ENCODE measurements around the gene TMPRSS3.

The TMPRSS3 gene

DNA sequence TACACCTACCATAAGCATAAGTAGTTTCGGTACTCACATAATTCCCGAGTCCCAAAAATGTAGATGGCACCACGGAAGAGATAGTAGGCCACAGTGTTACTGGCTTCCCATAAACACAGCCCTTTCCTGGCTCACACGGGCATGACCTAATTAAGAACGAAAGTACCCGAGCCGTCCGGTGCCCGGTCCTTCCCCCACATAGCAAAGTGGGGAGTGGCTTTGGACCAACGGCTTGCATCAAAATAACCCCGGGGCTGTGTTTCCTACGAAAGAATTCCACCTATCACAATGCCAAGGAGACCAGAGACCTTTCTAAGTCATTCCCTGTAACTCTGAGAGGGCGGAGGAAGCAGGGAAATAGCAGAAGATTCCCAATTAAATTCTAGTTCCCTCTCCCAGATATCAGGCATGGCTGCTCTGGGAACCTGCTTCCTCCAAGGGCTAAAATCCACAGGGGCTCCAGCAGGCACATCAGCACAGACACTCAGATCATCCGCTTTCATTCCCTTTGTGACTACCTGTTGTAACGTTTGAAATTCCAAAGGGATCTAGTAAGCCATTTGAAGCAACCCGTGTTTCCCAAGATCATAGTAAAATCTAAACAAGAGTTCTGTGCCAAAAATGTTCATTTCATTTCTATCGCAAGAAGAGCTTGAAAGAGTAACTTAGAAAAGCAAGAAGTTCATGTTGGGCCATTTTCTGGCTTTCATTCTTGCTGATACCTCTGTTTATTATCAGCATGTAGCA is at the start of gene TMPRSS3:
Gene TMPRSS3 (minus strand): TSS at position 148 of the 747 bp plus-strand sequence. CDS start 635 bp downstream, outside the sequence.
- no peak for DNase-seq (ENCODE audit: low read depth, low spot score)

DNA sequence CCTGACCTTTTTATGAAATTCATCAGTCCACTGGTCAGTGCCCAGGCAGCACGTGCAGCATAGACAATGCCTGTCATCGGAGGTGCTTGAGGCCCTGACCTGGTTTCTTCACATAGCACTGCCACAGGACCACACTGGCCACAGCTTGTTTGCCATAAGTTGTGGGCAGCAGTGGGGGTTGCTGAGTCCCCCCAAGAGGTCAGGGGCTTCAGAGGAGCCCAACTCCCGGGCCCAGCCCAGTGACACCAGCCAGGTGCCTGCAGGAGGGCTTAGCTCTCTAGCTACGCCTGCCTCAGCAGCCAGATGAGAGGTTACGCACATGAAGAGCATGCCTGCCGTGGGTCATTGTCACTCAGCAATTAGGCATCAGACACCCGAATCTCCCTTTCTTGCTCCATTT is 49.5 kb upstream of the TMPRSS3 start:
- DNase-seq (ENCODE audit: low read depth, low spot score): no peak

DNA sequence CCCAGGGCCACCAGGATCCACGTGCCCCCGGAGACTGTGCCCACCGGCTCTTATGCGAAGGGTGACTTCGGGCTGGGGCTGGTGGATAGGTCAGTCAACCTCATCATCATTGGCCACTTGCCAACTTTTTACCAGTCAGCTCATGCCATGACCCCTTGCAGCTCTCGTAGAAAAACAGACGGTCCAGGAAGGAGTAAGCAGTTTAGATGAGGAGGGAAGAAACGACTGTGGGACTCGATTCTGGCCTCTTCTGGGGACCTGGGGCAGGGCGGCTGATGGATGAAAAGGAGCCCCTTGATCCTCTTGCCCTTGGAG is 48.9 kb upstream of the TMPRSS3 start:
- no peak for DNase-seq (ENCODE audit: low read depth, low spot score)

DNA sequence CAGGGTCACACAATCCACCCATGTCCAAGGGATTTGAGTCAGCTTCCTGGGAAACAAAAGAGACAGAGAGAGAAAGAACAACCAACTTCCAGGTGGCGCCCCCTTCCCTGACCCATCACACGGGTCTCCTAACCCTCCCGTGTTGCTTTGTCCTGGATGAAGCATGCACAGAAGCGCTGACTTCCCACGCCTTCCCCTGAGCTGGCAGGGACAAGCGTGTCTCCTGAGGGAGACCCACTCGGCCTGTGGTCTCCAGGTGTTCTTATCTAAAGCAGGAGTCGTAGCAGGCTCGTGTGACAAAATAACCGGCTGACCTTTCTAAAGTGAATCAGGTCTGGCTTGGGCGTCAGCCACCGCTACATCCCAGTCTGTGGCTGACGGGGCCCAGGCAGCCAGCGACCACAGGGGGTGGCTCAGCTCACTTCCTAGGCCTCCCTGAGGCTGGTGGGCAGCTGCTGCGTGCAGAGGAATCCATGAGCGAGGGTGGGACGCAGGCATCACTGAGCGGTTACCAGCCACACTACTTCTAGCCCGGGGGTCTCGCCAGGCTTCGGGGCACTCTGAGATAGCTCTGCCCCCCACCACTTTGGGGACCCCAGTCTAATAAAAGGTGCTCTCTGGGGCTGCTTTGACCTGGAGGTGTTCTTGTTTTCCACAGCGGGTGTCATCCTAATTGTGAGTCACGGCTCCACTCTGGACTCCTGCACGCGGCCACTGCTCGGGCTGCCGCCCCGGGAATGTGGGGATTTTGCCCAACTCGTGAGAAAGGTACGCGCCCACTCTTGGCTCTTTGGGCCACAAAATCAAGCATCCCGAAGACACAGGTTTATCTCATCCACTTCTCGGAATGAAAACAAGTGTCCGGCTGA is 48.3 kb upstream of the TMPRSS3 start:
- DNase-seq (ENCODE audit: low read depth, low spot score): no peak

DNA sequence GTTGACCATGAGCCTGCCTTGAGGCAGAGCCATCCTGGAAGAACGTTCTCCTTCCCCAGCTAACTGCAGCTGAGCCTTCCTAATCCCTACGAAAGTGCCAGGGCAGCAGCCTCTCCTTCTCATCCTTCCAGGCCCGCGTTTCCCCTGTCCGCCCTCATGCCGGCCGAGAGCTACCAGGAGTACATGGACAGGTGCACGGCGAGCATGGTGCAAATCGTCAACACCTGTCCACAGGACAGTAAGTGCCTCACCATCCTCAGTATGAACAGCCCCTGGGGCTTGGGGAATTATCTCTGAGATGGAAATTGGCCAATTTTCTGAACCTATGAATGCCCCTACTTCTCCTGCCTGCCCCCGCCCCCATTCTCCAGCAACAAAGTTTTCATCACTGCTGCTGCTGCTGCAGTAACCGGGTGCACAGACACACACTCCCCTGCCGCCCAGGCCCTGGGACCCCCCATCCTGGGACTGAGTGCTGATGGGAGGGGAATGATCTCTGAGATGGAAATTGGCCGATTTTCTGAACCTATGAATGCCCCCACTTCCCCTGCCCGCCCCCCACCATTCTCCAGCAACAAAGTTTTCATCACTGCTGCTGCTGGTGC is 47.4 kb upstream of the TMPRSS3 start:
- DNase-seq (ENCODE audit: low read depth, low spot score): no peak

DNA sequence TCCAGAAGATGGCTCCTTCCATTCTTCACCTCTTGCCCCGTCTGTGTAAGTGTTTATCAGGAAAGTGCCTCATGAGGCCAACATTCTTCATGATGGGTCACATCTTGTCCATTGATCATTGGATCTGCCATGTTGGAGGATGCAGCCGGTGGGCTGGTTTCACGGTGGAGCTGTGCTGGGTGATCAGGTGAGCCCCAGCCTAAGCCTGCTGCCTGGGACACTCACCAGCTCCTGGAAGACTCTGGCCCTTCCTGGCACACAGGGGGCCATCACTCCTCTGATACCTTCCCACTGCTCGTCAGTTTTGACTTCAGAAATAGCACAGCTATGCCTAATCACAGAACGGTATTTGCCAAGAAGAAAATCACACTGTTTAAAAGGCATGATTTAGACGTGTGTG is 46.1 kb upstream of the TMPRSS3 start:
- DNase-seq (ENCODE audit: low read depth, low spot score): no peak

DNA sequence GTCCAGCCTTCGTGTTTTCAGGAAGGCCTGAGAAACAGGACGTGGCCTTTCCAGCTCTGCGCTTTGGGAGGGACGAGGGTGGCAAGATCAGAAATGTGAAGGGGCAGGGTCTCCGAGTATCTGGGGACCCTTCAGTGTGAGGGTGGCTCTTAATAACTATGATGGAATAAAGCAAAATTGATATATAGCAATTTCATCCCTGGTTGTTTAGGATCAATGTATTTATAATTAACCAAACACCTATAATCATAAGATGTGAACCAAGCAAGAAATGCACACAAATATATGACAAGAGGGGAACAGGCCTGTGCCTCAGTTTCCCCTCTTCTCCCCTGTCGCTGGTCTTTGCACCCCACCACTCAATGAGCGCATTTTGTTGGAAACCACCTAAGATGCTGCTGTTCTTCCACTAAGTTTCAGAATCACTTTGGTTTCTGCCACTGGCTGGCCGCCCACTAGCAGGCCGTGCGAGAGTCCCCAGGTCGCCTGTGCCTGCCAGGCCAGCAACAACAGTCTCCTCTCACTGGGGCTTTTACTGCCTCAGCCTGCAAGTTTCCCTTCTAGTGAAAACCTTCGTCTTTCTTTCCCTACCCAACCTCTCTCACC is 44.4 kb upstream of the TMPRSS3 start:
- no peak for DNase-seq (ENCODE audit: low read depth, low spot score)

DNA sequence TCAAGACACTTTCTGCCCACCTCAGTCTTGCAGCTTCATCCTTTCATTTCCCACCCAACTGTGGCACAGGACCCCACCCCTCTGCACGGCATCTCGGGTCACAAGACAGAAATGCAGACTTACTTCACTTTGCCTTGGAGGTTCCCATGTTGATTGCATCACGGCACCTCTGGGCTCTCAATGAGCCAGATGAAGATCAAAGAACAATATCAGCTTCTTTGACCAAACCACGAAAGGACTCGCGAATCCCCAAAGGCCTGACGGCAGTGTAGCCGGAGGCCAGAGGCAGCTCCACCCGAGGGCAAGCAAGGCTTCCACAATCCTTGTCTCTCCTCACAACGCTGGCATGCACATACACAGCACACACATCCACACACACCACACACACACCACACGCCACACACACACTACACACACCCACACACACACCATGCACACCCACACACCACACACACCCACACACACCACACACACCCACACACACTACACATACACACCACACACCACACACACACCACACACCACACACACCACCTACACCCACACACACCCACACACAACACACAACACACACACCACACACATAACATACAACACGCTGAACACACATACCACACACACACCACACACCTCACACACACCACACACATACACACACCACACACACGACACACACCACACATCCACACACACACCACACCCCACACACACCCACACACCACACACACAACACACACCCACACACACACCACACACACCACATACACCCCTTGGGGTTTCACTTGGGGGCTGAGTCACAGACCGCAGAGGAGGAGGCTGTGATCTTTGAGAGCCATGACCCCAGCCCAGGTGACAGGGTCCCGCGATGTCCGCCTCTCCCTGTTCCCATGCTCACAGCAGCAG is 43.7 kb upstream of the TMPRSS3 start:
- DNase-seq (ENCODE audit: low read depth, low spot score): no peak

DNA sequence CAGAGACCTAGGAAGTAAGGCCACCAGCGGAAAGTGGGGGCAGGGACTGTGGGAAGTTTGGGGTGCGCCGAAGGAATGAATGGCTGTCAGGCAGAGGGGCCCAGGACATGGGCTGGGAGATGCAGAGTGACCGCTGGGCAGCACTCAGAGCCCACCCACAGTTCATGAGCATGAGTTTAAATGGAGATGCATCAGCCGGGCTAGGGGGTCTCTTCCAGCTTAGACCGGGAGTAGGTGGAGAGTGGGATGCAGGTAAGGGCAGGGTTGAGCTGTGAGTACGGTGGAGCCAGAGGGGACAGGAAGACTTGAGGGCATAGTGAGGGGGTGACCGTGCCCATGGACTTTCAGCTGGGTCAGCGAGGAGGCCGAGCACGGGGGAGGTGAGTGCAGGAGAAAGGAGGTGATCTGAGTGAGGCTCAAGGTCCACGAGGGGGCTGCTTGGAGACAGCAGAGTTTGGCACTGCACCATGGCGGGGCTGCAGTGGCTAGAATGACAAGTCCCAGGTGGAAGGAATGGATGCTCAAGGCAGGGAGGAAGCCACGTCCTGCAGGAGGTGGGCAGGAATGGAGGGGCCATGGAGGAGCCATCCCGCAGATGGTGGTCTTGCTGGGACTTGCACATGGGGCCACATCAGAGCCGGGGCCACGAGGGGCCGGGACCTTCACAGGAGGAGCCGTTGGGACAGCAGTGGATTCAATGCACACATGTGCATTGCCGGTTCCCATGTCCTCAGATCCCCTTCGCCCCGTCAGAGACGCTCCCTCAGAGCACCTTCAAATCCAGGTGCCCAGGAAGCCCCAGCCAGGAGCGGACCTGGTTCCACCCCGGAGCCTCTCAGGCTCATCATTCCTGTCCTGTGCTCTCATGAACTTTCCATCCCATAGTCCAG is 42.7 kb upstream of the TMPRSS3 start:
- DNase-seq (ENCODE audit: low read depth, low spot score): no peak

DNA sequence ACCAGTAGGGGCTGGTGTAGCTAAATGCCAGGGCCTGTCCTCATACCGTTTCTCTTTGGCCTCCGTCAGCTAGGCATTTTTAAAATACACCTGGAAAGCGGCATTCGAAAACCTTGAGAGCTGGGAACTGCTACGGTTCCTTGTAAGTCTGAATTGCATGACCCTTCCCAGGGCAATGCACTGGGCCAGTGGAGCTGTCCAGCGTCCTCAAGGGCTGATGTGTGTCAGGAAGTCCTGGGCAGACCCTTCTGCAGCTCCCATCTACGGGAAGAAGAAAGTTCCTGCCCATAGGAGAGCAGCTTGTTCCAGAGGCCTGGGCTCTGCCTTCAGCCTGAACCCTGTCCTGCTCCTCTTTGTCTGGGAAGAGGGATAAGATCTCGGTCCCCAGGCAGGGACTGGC is 41.9 kb upstream of the TMPRSS3 start:
- DNase-seq (ENCODE audit: low read depth, low spot score): no peak

DNA sequence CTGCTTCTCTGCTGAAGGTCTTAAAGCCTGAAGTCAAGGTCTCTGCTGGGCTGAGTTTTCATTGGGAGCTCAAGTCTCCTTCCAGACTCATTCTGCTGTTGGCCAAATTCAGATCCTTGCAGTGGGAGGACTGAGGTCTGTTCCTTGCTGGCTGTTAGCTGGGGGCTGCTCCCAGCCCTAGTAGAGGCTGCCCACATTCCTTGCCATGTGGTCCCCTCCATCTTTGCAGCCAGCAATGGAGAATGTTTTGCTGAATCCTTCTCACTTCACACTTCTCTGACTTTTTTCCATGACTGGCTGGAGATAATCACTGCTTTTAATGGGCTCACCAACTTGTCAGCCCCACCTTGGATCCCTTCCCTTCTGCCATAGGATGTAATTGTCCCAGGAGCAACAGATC is 41.1 kb upstream of the TMPRSS3 start:
- DNase-seq (ENCODE audit: low read depth, low spot score): no peak

DNA sequence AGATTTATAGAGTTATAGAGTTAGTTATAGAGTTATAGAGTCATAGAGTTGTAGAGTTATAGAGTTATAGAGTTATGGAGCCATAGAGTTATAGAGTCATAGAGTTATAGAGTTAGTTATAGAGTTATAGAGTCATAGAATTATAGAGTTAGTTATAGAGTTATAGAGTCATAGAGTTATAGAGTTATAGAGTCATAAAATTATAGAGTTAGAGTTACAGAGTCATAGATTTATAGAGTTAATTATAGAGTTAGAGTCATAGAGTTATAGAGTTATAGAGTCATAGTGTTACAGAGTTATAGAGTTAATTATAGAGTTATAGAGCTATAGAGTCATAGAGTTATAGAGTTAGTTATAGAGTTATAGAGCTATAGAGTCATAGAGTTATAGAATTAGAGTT is 40.0 kb upstream of the TMPRSS3 start:
- DNase-seq (ENCODE audit: low read depth, low spot score): no peak

DNA sequence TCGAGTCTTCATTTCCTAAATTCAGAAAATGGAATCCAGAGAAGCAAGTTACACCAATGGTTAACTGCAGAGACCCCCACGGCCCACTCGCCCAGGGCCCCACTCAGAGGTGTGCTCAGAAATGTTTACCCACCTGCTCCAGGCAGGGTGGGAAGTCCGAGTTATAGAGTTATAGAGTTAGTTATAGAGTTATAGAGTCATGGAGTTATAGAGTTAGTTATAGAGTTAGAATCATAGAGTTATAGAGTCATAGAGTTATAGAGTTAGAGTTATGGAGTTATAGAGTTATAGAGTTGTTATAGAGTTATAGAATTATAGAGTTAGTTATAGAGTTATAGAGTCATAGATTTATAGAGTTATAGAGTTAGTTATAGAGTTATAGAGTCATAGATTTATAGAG is 39.5 kb upstream of the TMPRSS3 start:
- no peak for DNase-seq (ENCODE audit: low read depth, low spot score)

DNA sequence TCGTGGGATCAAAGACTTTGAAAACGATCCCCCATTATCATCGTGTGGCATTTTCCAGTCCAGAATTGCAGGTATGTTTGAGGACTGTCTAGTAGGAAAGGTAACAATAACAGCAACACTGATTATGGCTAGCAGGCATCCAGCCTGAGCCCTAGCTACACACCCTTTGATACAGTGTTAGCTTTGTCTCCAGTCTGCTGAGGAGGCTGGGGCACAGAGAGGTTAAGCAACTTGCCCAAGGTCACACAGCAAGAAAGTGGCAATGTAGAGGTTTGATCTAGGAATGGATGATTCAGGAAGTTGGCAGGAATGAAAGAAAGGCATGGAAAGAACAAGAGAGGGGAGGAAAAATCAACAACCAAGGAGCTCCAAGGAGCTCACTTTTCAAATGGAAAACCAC is 39.0 kb upstream of the TMPRSS3 start:
- no peak for DNase-seq (ENCODE audit: low read depth, low spot score)

DNA sequence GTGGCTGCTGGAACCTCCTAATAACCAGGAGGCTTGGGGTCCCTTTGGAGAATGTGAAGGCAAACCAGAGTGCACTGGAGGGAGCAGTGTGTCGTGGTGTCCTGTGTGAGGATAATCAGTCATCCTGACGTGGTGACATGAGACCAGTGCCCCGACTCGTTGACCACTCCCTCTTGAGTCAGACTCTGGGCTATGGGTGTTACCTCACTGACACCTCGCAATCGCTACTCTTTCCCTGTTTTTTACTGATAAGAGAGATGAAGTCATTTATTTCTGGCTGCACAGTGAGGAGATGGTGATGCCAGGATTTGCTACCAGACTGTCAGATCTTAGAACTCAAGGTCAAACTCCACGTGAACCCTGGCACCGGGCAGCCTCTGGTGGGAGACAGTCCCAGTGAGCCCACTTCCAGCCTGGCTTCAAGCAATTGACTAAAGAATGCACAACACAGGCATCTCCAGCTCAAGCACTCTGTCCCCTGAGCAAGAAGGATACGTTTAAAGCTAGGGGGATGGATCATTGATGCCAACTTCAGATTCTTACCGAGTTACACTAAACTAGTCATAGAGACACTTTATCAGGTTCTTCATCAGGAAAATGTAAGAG is 38.2 kb upstream of the TMPRSS3 start:
- no peak for DNase-seq (ENCODE audit: low read depth, low spot score)

DNA sequence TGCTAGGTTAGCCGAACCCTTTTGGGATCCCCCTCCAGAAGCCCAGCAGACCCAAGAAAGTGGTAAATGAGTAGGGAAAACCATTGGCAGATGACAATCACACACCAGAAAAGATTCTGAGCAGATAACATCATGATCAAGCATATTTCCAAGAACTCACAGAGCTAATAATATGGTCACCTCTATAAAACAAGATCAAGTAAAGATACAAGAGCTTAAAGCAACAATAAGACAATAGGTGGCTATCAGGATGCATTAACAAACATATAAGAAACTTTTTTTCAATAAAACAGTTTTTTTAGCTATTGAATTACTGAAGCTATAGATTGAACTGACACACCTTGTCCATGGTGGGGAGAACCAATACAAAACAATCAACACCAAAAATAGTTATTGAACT is 36.8 kb upstream of the TMPRSS3 start:
- DNase-seq (ENCODE audit: low read depth, low spot score): no peak

DNA sequence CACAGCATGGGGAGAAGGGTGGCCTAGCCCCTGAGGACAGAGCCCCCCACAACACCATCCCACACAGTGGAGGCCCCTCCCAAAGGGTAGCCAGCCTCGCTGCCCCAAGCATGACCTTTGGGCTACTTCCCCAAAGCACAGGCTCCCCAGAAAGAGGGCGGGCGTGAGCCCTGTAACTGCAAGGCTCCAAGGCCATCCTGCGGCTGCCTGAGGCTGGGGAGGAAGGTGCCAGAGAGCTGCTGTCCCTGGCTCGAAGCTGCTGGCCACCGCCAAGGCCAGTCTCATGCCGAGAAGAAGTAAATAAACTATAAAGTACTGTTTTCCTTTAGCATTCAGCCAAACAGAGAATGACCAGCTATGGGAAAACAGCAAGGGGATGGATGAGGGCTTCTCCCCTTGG is 35.3 kb upstream of the TMPRSS3 start:
- DNase-seq (ENCODE audit: low read depth, low spot score): no peak

DNA sequence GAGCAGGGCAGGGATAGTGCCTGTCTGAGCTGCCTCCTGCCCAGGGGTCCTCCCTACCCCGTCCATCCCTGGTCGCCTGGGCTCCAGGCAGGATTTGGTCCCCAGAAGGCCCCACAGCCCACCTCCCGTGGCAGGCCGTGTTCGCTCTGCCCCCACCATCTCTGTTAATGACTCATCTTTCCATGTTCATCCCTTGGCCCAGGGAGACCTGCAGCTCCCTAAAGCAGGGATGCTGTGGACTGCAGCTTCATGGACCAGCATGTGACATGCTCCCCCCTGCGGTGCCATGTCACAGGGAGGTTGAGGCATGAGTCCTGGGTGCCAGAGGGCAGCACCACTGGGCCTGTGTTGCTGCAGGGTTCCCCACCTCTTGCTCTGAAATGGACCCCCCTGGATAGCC is 34.7 kb upstream of the TMPRSS3 start:
- DNase-seq (ENCODE audit: low read depth, low spot score): no peak

DNA sequence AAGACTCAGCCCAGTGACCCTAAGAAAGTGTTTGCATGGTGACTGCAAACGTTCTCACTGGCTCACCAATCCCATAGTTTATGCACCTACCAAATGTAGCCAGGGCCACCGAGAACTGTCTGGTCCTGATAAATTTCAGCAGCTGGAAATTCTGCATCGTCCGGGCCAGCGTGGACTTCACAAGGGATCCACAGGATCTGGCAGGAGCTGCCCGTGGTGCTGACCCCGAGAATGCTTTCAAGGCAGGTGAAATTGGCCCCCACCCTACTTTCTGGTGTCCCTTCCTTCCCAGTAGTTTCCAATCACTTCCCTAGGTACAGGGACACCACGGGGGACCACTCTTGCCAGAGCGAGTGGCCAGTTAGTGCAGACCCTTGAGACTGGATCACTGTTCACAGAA is 34.0 kb upstream of the TMPRSS3 start:
- no peak for DNase-seq (ENCODE audit: low read depth, low spot score)

DNA sequence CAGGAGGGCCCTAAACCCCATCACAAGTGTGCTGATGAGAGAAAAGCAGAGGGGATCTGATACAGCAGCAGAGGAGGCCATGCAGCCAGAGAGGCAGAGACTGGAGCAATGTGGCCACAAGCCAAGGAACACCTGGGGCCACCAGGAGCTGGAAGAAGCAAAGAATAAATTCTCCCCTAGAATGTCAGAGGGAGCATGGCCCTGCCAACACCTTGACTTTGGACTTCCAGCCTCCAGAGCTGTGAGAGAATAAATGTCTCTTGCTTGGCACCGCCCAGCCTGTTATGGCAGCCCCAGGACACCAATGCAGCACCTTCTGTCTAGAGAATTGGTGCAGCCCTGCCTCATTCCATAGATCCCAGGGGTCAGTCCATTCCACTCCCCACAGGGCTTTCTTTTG is 33.2 kb upstream of the TMPRSS3 start:
- DNase-seq (ENCODE audit: low read depth, low spot score): no peak

Data from iPS DF 19.7 (cell line).